HG03565 (cell line): ENCODE data around the gene KCTD11.

Experiments used
- ATAC-seq: cut with Tn5 transposase; IDR thresholded peaks from one replicate; pipeline ENCODE4 v1.9.1; 2021; ENCODE audit warnings: mild to moderate bottlenecking, moderate library complexity; ENCODE audit not compliant: unreplicated experiment

The KCTD11 gene

DNA sequence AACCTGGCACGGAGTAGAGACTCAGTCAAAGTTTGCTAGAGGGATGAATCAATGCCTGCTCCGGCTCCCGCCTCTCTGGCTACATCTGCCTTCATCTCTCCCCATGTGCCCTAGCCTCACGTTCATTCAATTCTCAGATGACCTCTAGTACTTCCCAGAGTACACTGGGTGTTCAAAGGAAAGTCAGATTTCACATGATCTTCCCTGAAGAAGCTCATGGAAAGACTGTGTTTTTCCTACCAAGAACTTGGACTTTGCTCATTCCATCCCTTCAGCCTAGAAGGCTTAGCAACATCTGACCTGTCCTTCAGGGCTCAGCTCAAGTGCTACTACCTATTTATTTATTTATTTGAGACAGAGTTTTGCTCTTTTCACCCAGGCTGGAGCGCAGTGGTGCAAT, 17.9 kb downstream of the KCTD11 start:
- ATAC-seq: no peak

DNA sequence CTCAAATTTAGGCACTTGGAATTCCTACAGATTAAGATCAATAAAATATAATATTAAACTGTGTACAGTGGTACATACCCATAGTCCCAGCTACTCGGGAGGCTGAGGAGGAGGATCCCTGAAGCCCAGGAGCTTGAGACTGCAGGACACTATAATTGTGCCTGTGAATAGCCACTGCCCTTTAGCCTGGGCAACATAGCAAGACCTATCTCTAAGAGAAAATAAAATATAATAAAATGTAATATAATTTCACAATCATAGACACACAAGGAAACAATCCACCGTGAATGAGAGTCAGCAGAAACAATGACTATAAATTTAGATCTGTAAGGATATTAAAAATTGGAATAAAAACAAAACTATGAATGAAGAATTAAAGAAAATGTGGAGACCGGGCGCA, 18.9 kb downstream of the KCTD11 start:
- ATAC-seq: no peak

DNA sequence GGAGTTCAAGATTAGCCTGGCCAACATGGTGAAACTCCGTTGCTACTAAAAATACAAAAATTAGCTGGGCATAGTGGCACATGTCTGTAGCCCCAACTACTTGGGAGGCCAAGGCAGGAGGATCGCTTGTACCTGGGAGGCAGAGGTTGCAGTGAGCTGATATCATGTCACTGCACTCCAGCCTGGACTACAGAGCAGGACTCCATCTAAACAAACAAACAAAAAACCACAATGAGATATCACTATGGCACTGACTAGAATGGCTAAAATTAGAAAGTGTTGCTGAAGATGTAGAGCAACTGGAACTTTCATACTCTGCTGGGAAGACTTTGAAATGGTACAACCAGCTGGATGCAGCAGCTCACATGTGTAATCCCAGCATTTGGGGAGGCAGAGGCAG, 22.4 kb downstream of the KCTD11 start:
- ATAC-seq: no peak

DNA sequence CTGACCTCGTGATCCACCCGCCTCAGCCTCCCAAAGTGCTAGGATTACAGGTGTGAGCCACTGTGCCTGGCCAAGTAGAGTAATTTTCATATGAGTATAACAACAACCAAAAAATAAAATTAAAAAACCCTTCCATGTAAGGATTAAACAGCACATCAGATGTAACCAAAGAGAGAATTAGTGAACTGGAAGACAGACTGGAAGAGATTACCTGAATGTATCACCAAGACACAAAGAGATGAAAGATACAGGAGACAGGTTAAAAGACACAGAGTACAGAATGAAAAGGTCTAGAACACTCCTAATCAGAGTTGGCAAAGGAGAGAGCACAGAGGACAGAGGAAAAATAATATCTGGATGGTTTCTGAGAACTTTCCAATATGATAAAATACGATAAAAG, 27.2 kb downstream of the KCTD11 start:
- ATAC-seq: no peak

DNA sequence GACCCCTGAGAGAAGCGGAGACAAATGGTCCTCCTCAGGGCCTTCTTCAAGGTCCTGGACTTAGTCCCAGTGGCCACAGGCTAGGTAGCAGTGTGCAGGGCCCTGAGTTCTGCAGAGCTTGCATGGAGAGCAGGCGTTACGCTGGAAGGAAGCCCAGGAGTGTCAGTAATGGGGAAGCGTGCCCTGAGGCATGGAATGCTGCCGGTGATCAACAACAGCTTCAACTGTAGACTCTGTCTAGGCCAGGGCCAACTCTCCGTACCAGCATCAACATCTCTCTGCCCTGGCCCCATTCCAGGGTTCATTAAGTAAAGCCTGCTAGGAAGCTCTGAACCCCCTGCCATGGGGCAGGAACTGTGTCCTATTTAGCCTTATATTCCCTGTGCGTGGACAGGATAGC, 28.4 kb downstream of the KCTD11 start:
- ATAC-seq: no peak

DNA sequence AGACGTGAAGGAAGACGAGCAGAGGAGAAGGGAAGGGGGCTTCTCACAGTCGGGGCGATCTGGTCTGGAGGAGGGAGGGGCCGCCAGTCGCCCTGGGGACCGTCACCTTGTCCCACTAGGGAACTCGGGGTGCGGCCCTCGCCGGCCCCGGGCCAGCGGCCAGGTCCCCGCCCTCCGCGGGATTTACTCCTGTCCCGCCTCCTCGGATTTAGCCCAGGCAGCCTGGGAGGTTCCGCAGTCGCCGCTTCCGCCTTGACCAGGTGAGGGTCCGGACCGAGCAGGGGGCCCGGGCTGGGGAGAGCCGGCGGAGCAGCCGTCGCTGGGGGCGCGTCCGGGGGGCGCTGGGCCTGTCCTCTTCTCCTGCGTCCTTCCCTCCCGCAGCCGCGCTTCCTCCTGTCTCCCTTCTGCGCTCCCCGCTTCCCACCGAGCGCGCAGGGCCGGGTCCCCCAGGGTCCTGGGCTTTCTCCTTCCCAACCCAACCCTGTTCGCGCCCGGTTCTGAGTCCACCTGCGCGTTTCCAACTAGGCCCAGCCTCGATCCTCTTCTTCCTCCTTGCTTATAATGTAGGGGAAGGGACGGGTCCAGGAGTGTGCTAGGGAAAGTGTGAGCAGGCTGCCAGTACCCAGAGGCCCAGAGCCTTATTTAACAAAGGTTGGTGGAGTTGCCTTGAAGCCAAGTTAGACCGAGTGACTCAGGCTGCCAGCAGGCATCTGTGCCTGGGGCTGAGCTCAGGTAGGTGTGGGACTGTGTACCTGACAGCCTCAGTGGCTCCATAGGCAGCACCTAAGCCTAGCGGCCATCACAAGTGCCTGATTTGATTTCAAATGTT, 29.1 kb downstream of the KCTD11 start, which contains the start of gene TNK1:
TSS of gene TNK1 (plus strand) at position 235 of the 829 bp plus-strand sequence. CDS start 1,838 bp downstream, outside the sequence.
- no peak for ATAC-seq

DNA sequence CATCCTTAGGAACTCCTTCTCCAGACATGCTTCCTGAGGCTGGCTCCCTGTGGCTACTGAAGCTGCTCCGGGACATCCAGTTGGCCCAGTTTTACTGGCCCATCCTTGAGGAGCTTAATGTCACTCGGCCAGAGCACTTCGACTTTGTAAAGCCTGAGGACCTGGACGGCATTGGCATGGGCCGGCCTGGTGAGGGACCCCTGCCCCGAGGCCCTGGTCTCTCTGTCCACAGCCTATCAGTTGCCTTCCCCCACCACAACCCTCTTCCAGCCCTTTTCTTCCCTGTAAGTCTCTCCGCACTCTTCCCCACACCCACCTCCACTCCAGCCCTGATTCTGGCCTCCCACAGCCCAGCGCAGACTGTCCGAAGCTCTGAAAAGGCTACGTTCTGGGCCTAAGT, 30.9 kb downstream of the KCTD11 start:
- ATAC-seq: no peak

DNA sequence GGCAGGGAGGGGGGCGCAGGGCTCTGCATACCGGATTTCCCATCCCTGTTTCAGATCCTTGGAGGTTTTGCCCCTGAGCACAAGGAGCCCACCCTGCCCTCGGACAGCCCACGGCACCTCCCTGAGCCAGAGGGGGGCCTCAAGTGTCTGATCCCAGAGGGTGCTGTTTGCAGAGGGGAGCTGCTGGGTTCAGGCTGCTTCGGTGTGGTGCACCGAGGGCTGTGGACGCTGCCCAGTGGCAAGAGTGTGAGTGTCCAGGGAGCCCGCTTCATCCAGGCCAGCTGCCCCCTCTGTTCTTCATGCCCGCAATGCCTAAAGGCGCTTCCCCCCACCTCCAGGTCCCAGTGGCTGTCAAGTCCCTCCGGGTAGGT, 31.4 kb downstream of the KCTD11 start:
- no peak for ATAC-seq

DNA sequence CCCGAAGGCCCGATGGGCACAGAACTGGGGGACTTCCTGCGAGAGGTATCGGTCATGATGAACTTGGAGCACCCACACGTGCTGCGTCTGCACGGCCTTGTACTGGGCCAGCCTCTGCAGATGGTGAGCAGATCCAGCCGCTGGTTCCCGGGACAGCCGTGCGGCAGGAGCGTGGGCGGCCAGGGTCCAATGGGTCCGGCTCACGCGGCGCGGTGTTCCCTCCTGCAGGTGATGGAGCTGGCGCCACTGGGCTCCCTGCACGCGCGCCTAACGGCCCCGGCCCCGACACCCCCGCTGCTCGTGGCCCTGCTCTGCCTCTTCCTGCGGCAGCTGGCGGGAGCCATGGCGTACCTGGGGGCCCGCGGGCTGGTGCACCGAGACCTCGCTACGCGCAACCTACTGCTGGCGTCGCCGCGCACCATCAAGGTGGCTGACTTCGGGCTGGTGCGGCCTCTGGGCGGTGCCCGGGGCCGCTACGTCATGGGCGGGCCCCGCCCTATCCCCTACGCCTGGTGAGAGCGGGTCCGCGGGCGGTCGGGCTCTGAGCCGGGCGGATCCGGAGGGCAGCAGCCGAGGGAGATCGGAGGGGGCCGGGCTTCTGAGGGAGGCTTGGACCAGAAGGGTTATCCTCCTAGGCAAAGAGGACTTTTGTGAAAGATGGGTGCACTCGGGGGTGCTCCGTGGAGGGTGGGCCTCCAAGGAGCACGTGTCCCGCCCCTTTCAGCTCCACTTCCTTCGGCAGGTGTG, 32.0 kb downstream of the KCTD11 start:
- no peak for ATAC-seq

DNA sequence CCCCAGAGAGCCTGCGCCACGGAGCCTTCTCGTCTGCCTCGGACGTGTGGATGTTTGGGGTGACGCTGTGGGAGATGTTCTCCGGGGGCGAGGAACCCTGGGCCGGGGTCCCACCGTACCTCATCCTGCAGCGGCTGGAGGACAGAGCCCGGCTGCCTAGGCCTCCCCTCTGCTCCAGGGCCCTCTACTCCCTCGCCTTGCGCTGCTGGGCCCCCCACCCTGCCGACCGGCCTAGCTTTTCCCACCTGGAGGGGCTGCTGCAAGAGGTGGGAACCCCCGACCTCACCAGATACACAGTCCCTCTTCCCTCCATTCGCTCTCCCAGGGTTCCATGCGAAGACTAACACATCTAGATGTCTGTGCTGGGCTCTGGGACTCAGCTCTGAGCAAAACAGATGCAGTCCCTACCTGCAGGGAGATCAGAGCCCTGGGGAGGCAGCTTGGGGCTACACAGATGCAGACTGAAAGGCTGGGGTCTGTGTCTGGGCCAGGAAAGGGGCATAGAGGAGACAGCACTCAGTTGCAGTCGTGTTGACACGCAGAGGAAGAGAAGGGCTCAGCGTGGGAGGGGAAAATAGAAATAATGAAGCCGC, 32.6 kb downstream of the KCTD11 start:
- ATAC-seq: no peak

DNA sequence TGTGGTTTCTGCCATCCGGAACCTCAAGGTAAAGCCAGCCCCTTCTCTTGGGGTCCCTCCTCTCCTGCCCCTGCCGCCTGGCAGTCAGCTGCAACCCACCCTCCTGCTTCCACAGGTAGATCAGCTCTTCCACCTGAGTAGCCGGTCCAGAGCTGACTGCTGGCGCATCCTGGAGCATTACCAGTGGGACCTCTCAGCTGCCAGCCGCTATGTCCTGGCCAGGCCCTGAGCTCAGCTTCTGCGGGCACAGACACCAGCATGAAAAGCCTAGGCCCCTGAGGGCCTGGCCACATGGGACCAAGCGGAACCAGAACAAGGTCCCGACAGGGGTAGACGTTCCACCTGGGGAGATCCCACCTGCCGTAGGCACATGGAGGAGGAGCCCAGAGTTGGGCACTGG, 36.9 kb downstream of the KCTD11 start:
- no peak for ATAC-seq

DNA sequence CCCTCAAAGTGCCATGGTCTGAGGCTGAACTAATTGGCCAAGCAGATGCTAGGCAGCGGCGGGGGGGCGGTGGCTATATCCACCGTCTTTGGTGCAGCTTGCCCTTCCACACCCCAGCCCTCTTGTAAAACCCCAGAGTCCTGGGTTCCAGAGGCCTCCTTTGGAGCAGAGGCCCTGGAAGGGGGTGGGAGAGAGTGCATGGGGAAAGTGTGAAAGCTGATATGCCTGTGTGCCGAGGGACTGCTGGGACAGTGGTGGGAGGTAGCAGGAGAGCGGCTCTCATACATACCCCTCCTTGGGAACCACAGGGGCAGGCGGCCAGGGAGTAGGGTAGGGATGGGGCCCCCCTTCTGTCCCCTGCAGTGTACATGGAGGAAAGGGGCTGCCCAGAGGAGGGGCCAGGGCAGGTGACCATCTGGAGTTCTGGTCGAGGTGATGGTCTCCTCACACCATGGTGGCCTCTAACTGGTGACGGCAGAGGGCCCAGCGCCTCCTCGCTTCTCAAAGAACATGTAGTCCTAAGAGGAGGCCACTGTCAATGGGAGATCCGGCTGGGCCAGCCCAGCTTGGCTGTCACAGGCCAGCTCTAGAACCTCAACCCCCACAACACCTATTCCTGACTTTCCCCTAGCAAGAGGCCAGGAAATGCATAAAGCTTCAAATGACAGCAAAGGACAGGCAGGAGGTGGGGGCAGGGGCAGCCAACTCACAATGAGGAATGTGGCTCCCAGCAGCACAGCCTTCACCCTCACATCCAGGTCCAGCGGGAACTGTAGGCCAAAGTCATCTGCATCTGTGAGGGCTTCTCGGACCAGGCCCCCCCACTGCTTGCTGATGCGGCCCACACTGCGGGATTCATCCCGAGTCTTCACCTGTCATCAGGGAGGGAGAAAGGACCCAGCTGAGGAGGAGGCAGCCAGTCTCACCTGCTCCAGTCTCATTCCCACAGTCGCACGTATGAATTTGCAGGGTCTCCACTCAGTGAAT, 38.3 kb downstream of the KCTD11 start:
- no peak for ATAC-seq

DNA sequence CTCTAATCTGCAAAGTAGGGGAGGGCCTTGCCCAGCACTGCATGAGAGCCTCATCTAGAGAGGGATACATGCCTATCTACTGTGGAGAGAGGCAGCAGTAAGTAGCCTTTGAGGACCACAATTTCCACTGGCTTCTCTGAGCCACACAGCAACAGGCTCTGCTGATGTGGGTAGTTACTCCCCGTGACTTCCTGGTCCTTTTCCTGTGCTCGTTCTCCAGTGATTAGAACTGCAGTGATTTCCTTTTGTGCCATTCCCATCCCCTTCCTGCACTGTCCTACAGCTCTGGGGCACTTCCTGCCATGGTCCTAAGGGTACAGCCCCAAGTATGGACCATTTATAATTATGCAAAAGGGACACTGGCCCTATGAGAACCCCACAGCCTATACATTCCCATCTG, 39.3 kb downstream of the KCTD11 start:
- no peak for ATAC-seq

DNA sequence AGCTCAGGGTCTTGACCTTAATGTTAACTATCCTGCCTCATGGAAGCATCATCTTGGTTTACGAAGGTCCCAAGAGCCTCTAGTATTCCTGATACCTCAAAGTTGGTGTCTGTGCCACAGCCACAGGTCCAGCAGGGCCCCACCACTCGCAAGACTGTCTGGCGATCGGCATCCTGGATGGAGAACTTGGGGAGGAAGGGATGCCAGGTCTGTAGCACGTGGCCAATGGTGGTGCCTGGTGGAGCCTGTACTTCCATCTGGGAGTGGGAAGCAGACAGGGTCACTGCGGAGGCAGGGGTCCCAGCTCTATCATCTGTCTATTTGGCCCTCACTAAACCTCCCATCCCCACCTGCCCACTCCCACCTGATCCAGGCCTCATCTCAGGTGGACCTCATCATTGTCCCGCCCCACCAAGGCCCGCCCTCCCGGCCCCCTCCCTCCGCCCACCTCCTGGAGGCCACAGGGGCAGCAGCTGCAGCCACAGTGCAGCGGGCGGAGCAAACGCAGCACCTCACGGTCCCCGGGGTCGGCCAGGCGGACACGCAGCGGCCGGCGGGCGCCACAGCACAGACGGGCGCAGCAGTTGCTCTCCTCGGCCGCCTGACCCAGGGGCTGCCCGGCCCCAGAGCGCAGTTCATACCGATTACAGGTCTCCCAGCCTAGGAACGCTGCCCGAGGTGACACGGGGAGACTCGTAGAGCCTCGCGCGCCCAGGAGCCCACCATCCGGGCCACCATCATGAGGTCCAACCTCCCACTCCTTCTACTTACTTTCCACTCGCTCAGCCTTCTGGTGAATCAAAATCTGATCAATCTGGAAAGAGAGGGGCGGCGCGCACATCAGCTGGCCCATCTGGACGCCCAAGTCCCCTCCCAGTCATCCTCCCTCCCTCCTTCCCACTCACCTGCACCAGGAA, 41.0 kb downstream of the KCTD11 start:
- no peak for ATAC-seq

DNA sequence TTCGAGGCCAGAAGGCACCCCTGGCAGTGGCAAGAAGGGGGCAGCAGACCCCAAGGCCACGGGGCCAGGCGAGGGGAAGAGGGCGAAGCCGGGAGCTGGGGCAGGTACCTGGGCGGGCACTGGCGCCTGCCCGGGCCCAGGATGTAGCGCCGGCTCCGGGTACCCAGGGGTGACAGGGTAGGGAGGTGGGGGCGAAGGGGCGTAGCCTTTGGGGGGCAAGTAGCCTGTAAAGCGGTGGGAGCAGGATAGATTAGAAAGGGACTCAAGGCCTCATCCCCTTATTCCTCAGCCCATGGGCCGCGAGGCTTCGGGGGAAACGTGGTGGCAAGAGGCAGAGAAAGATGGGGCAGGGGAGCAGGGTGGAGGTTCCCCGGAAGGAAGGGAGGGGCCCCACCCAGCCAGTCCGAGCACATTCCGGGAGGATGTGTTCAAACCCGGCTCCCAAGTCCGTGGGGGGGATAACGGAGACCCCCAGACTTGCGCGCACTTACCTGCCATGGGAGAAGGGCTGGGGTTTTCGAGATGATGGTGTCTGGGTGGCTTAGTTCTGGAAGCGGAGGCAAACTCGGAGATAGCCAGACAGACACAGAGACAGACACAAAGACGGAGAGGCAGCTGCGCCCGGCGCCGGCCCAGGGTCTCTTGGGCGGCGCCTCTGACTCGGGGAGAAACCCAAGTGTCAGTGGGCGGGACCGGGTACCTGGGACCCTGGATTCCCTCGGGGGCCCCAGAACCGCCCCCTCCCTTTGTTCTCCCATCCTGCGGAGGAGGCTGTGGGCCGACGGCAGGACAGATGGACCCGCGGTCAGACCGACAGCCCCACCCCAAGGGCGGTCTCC, 41.9 kb downstream of the KCTD11 start:
- peak; percentile 16 for ATAC-seq

DNA sequence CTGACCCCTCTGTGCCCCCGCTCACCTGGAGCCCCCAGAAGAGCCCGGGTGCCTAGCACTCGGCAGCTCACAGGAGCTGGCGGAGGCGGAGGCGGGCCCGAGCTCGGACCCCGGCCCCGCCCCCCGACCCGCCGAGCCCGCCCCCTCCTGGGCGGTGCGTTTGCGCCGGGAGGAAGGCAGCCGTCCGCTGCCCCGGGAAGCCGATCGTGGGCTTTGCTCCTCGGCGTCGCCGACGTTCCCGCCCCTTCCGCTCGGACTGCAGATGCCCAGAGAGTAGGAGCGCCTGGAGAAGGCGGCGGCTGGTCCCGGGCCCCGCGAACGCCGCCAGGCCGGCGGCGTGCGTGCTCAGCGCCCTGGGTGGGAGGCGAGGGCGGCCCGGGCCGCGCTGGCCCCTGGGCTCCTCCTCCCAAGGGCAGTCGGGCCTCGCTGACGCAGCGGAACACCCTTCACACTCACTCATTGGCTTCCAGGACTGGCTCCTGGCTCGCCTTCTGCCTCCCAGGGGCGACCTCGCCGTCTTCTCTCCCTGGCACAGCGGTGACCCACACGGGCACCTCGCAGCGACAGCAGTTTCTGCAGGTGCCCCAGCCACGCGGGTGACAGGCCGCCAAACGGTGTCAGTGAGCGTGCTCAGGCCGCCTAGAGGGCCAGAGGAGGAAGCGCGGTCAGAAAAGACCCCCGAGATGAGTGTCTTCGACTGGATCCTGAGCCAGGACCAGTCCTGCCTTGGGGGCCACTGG, 42.7 kb downstream of the KCTD11 start, which contains the start of gene PLSCR3:
TSS of gene PLSCR3 (minus strand) at position 74 of the 740 bp plus-strand sequence. CDS start 415 bp downstream, outside the sequence.
- ATAC-seq: peak; percentile 54

DNA sequence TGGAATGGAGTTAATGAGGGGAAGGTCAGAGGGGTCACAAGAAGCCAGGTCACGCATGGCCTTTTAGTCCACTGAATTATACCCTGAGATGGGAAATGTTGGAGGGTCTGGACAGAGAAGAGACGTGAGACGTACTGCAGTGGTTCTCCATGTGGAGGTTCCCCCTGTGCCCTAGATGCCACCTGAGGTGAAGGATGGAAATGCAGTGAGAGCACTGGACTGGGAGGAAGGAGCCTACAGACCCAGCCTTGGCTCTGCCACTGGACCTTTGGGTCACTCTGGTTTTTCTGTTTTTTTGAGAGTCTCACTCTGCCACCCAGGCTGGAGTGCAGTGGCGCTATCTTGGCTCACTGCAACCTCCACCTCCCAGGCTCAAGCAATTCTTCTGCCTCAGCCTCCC, 44.2 kb downstream of the KCTD11 start:
- no peak for ATAC-seq

DNA sequence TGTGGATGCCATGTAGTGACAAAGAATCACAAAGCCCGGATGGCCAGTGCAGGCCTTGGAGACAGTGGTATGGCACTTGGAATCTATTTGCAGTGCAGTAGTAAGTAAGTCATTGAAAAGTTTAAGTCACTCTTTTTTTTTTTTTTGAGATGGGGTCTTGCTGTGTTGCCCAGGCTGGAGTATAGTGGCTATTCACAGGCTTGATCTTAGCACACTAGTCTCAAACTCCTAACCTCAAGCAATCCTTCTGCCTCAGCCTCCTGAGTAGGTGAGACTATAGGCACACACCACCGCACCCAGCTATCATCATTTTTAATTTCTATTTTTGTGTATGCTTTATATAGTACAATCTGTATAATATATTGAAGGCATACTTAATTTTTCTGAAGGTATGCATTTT, 46.6 kb downstream of the KCTD11 start:
- ATAC-seq: no peak
